GM23338 (cell line): ENCODE data around the gene PCSK5. TPM values are rescaled to one million over a fixed set of nuclear protein-coding genes. Genes with fewer than 3 reads are reported as not detected.

Source experiments
- ATAC-seq: fragments of 200-7000 bp; cut with Tn5 transposase; 3 replicates; pipeline ENCODE4 v1.9.1; 2020
- DNase-seq: peaks from one replicate; pipeline ENCODE4 v3.0.0-alpha.2; 2015; ENCODE audit warnings: low spot score
- H2AFZ ChIP-seq: fragments of 200-600 bp; sonication (generic); 2 replicates; pipeline ENCODE4 v1.8.0; 2016; ENCODE audit warnings: antibody characterized with exemption, mild to moderate bottlenecking, moderate library complexity
- H3F3A ChIP-seq: fragments of 200-600 bp; sonication (generic); replicated peaks from 2 replicates; pipeline ENCODE4 v1.8.0; 2017; ENCODE audit warnings: antibody characterized with exemption, mixed run types, low read depth
- H3K27ac ChIP-seq: fragments of 200-600 bp; sonication (generic); 2 replicates; pipeline ENCODE4 v1.6.1; 2016; ENCODE audit warnings: low read depth
- H3K27me3 ChIP-seq: fragments of 200-600 bp; sonication (generic); 2 replicates; pipeline ENCODE4 v1.8.0; 2016; ENCODE audit warnings: mild to moderate bottlenecking, mixed run types, moderate library complexity; ENCODE audit not compliant: insufficient read depth
- H3K36me3 ChIP-seq: fragments of 200-600 bp; sonication (generic); 2 replicates; pipeline ENCODE4 v1.8.0; 2016; ENCODE audit warnings: mild to moderate bottlenecking; ENCODE audit not compliant: insufficient read depth
- H3K4me1 ChIP-seq: fragments of 200-600 bp; sonication (generic); 2 replicates; pipeline ENCODE4 v1.8.0; 2016; ENCODE audit warnings: mild to moderate bottlenecking, moderate library complexity; ENCODE audit not compliant: insufficient read depth
- H3K4me2 ChIP-seq: fragments of 200-600 bp; sonication (generic); 2 replicates; pipeline ENCODE4 v1.7.1; 2017; ENCODE audit warnings: mixed run types
- H3K4me3 ChIP-seq: fragments of 200-600 bp; sonication (generic); 2 replicates; pipeline ENCODE4 v1.6.1; 2016; ENCODE audit warnings: mixed run types
- H3K79me2 ChIP-seq: fragments of 200-600 bp; sonication (generic); replicated peaks from 2 replicates; pipeline ENCODE4 v1.8.0; 2017; ENCODE audit warnings: mild to moderate bottlenecking; ENCODE audit not compliant: insufficient read depth
- H3K9me2 ChIP-seq: fragments of 200-600 bp; sonication (generic); 2 replicates; pipeline ENCODE4 v1.8.0; 2017; ENCODE audit not compliant: insufficient read depth
- H4K20me1 ChIP-seq: fragments of 200-600 bp; sonication (generic); replicated peaks from 2 replicates; pipeline ENCODE4 v1.8.0; 2017; ENCODE audit warnings: mild to moderate bottlenecking; ENCODE audit not compliant: insufficient read depth
- H3K27ac Mint-ChIP-seq: 2 replicates; pipeline ENCODE4 v1.8.0; 2020; ENCODE audit warnings: inconsistent platforms, mild to moderate bottlenecking, moderate library complexity, mixed read lengths
- H3K27me3 Mint-ChIP-seq: 3 replicates; pipeline ENCODE4 v1.8.0; 2022; ENCODE audit warnings: low read depth, mild to moderate bottlenecking, moderate library complexity, mixed read lengths, inconsistent platforms; ENCODE audit not compliant: insufficient read depth, poor library complexity
- H3K36me3 Mint-ChIP-seq: 3 replicates; pipeline ENCODE4 v1.8.0; 2021; ENCODE audit warnings: low read depth, mild to moderate bottlenecking, inconsistent platforms, moderate library complexity, mixed read lengths
- H3K4me1 Mint-ChIP-seq: 3 replicates; pipeline ENCODE4 v1.8.0; 2020; ENCODE audit warnings: mild to moderate bottlenecking, inconsistent platforms, mixed read lengths
- H3K4me3 Mint-ChIP-seq: 3 replicates; pipeline ENCODE4 v1.8.0; 2021; ENCODE audit warnings: moderate library complexity, mild to moderate bottlenecking, inconsistent platforms, mixed read lengths
- H3K9me3 Mint-ChIP-seq: 3 replicates; pipeline ENCODE4 v1.8.0; 2020; ENCODE audit warnings: moderate library complexity, mild to moderate bottlenecking, inconsistent platforms, mixed read lengths
- CREB1 ChIP-seq: fragments of 250-450 bp; sonication (Bioruptor Pico); IDR thresholded peaks from 2 replicates; pipeline ENCODE4 v1.5.0; 2020; ENCODE audit warnings: low read depth, mild to moderate bottlenecking, moderate library complexity
- EZH2 ChIP-seq: fragments of 200-600 bp; sonication (generic); IDR thresholded peaks from one replicate; pipeline ENCODE4 v1.8.0; 2017; ENCODE audit warnings: antibody characterized with exemption, mild to moderate bottlenecking, low read depth; ENCODE audit not compliant: unreplicated experiment
- EZH2phosphoT487 ChIP-seq: fragments of 200-600 bp; sonication (generic); IDR thresholded peaks from one replicate; pipeline ENCODE4 v1.8.1; 2018; ENCODE audit warnings: antibody characterized with exemption; ENCODE audit not compliant: unreplicated experiment
- JUNB ChIP-seq: IDR thresholded peaks from one replicate; pipeline ENCODE4 v1.6.1; 2016; ENCODE audit warnings: antibody characterized with exemption; ENCODE audit not compliant: unreplicated experiment
- NANOG ChIP-seq: IDR thresholded peaks from 2 replicates; pipeline ENCODE4 v1.6.1; 2016; ENCODE audit warnings: antibody characterized with exemption, borderline replicate concordance
- POLR2AphosphoS5 ChIP-seq: IDR thresholded peaks from 2 replicates; pipeline ENCODE4 v1.6.1; 2016; ENCODE audit warnings: antibody characterized with exemption, low read depth
- STAT1 ChIP-seq: IDR thresholded peaks from one replicate; pipeline ENCODE4 v1.6.1; 2016; ENCODE audit warnings: antibody characterized with exemption; ENCODE audit not compliant: unreplicated experiment
- ZNF114 ChIP-seq: fragments of 250-450 bp; sonication (Bioruptor Pico); IDR thresholded peaks from 2 replicates; pipeline ENCODE4 v1.5.0; 2020; ENCODE audit warnings: mild to moderate bottlenecking, moderate library complexity
- ZNF331 ChIP-seq: fragments of 250-450 bp; sonication (Bioruptor Pico); IDR thresholded peaks from 2 replicates; pipeline ENCODE4 v1.5.0; 2020; ENCODE audit warnings: low read depth, mild to moderate bottlenecking, moderate library complexity
- polyA plus RNA-seq: library from polyadenylated mRNA; unstranded; fragments of >200 nt; fragmentation: Nextera tagmentation; extraction: Ambion mirVana; gene quantifications from 2 replicates; pipeline ENCODE4 v1.2.1, GENCODE V29; 2016
- total RNA-seq: library from RNA; depleted of rRNA; stranded (reverse); fragments of >200 nt; shearing (Covaris generic); gene quantifications from 2 replicates; pipeline ENCODE4 v1.2.3, GENCODE V29; 2014
- TF ChIP-seq, protein P1 (sequence below): fragments of 250-450 bp; sonication (Bioruptor Pico); IDR thresholded peaks from 2 replicates; pipeline ENCODE4 v1.5.0; 2020; ENCODE audit warnings: mild to moderate bottlenecking, moderate library complexity
- TF ChIP-seq, protein P2 (sequence below): IDR thresholded peaks from 2 replicates; pipeline ENCODE4 v1.6.1; 2016; ENCODE audit warnings: antibody characterized with exemption
- TF ChIP-seq, protein P3 (sequence below), 2 experiments: fragments of 200-600 bp in 1 of 2; sonication (generic) in 1 of 2; conservative IDR thresholded peaks; 2 replicates each; pipeline versions ENCODE4 v1.5.1 to v1.6.1; 2016 to 2017; ENCODE audit warnings: antibody characterized with exemption in 2 of 2, low read depth in 2 of 2, mild to moderate bottlenecking in 2 of 2, moderate library complexity in 1 of 2
- TF ChIP-seq, protein P4 (sequence below): IDR thresholded peaks from one replicate; pipeline ENCODE4 v1.6.1; 2018; ENCODE audit warnings: antibody characterized with exemption; ENCODE audit not compliant: unreplicated experiment

The PCSK5 gene
- total and polyA plus RNA-seq, 2 experiments from 2014 or later, result 12.3 to 34.8 TPM

DNA sequence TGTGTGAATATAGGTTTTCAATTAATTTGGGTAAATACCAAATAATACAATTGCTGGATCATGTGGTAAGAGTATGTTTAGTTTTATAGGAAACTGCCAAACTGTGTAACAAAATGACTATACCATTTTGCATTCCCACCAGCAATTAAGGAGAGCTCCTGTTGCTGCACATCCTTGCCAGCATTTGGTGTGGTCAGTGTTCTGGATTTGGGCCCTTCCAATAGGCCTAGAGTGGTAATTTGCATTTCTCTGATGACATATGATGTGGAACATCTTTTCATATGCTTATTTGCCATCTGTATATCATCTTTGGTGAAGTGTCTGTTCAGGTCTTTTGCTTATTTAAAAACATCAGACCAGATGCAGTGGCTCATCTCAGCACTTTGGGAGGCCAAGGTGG lies 515.4 kb downstream of the PCSK5 start:
- ATAC-seq, result no peak

More for the DNA sequence above, 515.4 kb downstream of the PCSK5 start:
- H3K36me3 Mint-ChIP-seq, result no peaks in the 10 kb centered on the region
- Histone ChIP-seq H3K27me3 (no peaks in the 10 kb centered on the region), H3F3A (no peaks in the 10 kb centered on the region), H3K79me2 (no peaks in the 10 kb centered on the region), H4K20me1 (no peaks in the 10 kb centered on the region), H2AFZ (no peak overlapping the region), H3K4me1 (no peaks in the 10 kb centered on the region), H3K27ac (no peak overlapping the region), H3K4me3 (no peak overlapping the region), H3K4me2 (no peak overlapping the region), H3K9me2 (no peaks in the 10 kb centered on the region), H3K36me3 (no peaks in the 10 kb centered on the region)
- TF ChIP-seq STAT1, result no peak
- TF ChIP-seq POLR2AphosphoS5, result no peak
- TF ChIP-seq CREB1 (CRISPR knock-in tag), result no peak
- no peak for TF ChIP-seq EZH2phosphoT487
- TF ChIP-seq, protein P1, sequence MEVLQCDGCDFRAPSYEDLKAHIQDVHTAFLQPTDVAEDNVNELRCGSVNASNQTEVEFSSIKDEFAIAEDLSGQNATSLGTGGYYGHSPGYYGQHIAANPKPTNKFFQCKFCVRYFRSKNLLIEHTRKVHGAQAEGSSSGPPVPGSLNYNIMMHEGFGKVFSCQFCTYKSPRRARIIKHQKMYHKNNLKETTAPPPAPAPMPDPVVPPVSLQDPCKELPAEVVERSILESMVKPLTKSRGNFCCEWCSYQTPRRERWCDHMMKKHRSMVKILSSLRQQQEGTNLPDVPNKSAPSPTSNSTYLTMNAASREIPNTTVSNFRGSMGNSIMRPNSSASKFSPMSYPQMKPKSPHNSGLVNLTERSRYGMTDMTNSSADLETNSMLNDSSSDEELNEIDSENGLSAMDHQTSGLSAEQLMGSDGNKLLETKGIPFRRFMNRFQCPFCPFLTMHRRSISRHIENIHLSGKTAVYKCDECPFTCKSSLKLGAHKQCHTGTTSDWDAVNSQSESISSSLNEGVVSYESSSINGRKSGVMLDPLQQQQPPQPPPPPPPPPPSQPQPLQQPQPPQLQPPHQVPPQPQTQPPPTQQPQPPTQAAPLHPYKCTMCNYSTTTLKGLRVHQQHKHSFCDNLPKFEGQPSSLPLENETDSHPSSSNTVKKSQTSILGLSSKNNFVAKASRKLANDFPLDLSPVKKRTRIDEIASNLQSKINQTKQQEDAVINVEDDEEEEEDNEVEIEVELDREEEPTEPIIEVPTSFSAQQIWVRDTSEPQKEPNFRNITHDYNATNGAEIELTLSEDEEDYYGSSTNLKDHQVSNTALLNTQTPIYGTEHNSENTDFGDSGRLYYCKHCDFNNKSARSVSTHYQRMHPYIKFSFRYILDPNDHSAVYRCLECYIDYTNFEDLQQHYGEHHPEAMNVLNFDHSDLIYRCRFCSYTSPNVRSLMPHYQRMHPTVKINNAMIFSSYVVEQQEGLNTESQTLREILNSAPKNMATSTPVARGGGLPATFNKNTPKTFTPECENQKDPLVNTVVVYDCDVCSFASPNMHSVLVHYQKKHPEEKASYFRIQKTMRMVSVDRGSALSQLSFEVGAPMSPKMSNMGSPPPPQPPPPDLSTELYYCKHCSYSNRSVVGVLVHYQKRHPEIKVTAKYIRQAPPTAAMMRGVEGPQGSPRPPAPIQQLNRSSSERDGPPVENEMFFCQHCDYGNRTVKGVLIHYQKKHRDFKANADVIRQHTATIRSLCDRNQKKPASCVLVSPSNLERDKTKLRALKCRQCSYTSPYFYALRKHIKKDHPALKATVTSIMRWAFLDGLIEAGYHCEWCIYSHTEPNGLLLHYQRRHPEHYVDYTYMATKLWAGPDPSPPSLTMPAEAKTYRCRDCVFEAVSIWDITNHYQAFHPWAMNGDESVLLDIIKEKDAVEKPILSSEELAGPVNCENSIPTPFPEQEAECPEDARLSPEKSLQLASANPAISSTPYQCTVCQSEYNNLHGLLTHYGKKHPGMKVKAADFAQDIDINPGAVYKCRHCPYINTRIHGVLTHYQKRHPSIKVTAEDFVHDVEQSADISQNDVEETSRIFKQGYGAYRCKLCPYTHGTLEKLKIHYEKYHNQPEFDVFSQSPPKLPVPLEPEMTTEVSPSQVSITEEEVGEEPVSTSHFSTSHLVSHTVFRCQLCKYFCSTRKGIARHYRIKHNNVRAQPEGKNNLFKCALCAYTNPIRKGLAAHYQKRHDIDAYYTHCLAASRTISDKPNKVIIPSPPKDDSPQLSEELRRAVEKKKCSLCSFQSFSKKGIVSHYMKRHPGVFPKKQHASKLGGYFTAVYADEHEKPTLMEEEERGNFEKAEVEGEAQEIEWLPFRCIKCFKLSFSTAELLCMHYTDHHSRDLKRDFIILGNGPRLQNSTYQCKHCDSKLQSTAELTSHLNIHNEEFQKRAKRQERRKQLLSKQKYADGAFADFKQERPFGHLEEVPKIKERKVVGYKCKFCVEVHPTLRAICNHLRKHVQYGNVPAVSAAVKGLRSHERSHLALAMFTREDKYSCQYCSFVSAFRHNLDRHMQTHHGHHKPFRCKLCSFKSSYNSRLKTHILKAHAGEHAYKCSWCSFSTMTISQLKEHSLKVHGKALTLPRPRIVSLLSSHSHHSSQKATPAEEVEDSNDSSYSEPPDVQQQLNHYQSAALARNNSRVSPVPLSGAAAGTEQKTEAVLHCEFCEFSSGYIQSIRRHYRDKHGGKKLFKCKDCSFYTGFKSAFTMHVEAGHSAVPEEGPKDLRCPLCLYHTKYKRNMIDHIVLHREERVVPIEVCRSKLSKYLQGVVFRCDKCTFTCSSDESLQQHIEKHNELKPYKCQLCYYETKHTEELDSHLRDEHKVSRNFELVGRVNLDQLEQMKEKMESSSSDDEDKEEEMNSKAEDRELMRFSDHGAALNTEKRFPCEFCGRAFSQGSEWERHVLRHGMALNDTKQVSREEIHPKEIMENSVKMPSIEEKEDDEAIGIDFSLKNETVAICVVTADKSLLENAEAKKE (CRISPR knock-in tag), result no peak
- no peak for TF ChIP-seq ZNF114 (CRISPR knock-in tag)
- no peak for TF ChIP-seq ZNF331
- TF ChIP-seq, protein P2, sequence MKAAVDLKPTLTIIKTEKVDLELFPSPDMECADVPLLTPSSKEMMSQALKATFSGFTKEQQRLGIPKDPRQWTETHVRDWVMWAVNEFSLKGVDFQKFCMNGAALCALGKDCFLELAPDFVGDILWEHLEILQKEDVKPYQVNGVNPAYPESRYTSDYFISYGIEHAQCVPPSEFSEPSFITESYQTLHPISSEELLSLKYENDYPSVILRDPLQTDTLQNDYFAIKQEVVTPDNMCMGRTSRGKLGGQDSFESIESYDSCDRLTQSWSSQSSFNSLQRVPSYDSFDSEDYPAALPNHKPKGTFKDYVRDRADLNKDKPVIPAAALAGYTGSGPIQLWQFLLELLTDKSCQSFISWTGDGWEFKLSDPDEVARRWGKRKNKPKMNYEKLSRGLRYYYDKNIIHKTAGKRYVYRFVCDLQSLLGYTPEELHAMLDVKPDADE, result no peak
- TF ChIP-seq JUNB, result no peak
- no peak for TF ChIP-seq NANOG
- TF ChIP-seq, protein P3, sequence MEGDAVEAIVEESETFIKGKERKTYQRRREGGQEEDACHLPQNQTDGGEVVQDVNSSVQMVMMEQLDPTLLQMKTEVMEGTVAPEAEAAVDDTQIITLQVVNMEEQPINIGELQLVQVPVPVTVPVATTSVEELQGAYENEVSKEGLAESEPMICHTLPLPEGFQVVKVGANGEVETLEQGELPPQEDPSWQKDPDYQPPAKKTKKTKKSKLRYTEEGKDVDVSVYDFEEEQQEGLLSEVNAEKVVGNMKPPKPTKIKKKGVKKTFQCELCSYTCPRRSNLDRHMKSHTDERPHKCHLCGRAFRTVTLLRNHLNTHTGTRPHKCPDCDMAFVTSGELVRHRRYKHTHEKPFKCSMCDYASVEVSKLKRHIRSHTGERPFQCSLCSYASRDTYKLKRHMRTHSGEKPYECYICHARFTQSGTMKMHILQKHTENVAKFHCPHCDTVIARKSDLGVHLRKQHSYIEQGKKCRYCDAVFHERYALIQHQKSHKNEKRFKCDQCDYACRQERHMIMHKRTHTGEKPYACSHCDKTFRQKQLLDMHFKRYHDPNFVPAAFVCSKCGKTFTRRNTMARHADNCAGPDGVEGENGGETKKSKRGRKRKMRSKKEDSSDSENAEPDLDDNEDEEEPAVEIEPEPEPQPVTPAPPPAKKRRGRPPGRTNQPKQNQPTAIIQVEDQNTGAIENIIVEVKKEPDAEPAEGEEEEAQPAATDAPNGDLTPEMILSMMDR (conservative IDR thresholded peaks at IDR 0.05; ENCODE audit: low read depth in 2 of 2), result no peak
- TF ChIP-seq EZH2, result no peak
- TF ChIP-seq, protein P4, sequence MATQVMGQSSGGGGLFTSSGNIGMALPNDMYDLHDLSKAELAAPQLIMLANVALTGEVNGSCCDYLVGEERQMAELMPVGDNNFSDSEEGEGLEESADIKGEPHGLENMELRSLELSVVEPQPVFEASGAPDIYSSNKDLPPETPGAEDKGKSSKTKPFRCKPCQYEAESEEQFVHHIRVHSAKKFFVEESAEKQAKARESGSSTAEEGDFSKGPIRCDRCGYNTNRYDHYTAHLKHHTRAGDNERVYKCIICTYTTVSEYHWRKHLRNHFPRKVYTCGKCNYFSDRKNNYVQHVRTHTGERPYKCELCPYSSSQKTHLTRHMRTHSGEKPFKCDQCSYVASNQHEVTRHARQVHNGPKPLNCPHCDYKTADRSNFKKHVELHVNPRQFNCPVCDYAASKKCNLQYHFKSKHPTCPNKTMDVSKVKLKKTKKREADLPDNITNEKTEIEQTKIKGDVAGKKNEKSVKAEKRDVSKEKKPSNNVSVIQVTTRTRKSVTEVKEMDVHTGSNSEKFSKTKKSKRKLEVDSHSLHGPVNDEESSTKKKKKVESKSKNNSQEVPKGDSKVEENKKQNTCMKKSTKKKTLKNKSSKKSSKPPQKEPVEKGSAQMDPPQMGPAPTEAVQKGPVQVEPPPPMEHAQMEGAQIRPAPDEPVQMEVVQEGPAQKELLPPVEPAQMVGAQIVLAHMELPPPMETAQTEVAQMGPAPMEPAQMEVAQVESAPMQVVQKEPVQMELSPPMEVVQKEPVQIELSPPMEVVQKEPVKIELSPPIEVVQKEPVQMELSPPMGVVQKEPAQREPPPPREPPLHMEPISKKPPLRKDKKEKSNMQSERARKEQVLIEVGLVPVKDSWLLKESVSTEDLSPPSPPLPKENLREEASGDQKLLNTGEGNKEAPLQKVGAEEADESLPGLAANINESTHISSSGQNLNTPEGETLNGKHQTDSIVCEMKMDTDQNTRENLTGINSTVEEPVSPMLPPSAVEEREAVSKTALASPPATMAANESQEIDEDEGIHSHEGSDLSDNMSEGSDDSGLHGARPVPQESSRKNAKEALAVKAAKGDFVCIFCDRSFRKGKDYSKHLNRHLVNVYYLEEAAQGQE, result no peak
- no peak overlapping the region for H3K4me3 Mint-ChIP-seq
- H3K27me3 Mint-ChIP-seq, result peaks cover 3% of the 10 kb centered on the region
- H3K9me3 Mint-ChIP-seq, result no peaks in the 10 kb centered on the region
- H3K27ac Mint-ChIP-seq, result no peak overlapping the region
- H3K4me1 Mint-ChIP-seq, result peaks cover 4% of the 10 kb centered on the region; the same call in 2 of the 3 replicates
- DNase-seq, result no peak
